Muscle layer of duodenum (tissue), 2 donors: ENCODE data around the gene CYP4F2.
"Not testable (repeated sequence)": the region's sequence is repeated elsewhere in the genome, so short reads cannot be mapped to it uniquely, and the experiment has no call there.

ENCODE experiments used
- H3K27ac ChIP-seq: one replicate; pipeline ENCODE4 v1.7.0; 2013; ENCODE audit warnings: mild to moderate bottlenecking, low read length
- H3K27me3 ChIP-seq: one replicate; pipeline ENCODE4 v1.7.0; 2013; ENCODE audit warnings: low read depth, mild to moderate bottlenecking, control low read depth, low read length
- H3K36me3 ChIP-seq, 2 donors: one replicate each; pipeline ENCODE4 v1.7.0; 2013; ENCODE audit warnings: low read length in 2 of 2, control low read depth in 1 of 2, mild to moderate bottlenecking in 1 of 2; ENCODE audit not compliant: insufficient read depth in 2 of 2, control insufficient read depth in 1 of 2
- H3K4me1 ChIP-seq, 2 donors: one replicate each; pipeline ENCODE4 v1.7.0; 2013; ENCODE audit warnings: low read length in 2 of 2, mild to moderate bottlenecking in 2 of 2, control low read depth in 1 of 2, moderate library complexity in 1 of 2; ENCODE audit not compliant: insufficient read depth in 2 of 2, control insufficient read depth in 1 of 2
- H3K4me3 ChIP-seq, 2 donors: one replicate each; pipeline ENCODE4 v1.7.0; 2013; ENCODE audit warnings: low read length in 2 of 2, low read depth in 1 of 2, mild to moderate bottlenecking in 1 of 2
- H3K9me3 ChIP-seq, 2 donors: one replicate each; pipeline ENCODE4 v1.7.0; 2013; ENCODE audit warnings: low read length in 2 of 2, control low read depth in 1 of 2, mild to moderate bottlenecking in 1 of 2; ENCODE audit not compliant: control insufficient read depth in 1 of 2
- donor health status: healthy.

Gene CYP4F2

GRCh38 chr19:15874821-15875474, 22.9 kb downstream of the CYP4F2 start:
- Histone ChIP-seq H3K9me3 (no peaks in the 10 kb centered on the region), H3K4me3 (no peak overlapping the region), H3K27me3 (no peaks in the 10 kb centered on the region), H3K36me3 (no peaks in the 10 kb centered on the region), H3K4me1 (no peaks in the 10 kb centered on the region), H3K27ac (no peak overlapping the region)

GRCh38 chr19:15873771-15874170, 24.1 kb downstream of the CYP4F2 start:
- not testable (repeated sequence) for H3K4me3 ChIP-seq, H3K4me1 ChIP-seq, H3K27me3 ChIP-seq, H3K36me3 ChIP-seq, H3K27ac ChIP-seq, H3K9me3 ChIP-seq

- Histone ChIP-seq H3K27ac (no peak overlapping the region), H3K27me3 (no peaks in the 10 kb centered on the region), H3K36me3 (no peaks in the 10 kb centered on the region), H3K9me3 (no peaks in the 10 kb centered on the region), H3K4me1 (no peaks in the 10 kb centered on the region), H3K4me3 (no peak overlapping the region)
Observed at GRCh38 chr19:15871570-15871969, 26.3 kb downstream of the CYP4F2 start.

- peaks cover 4% of the 10 kb centered on the region for H3K27me3 ChIP-seq
- no peak overlapping the region for H3K4me3 ChIP-seq
- no peak overlapping the region for H3K27ac ChIP-seq
- no peaks in the 10 kb centered on the region for H3K9me3 ChIP-seq
- no peaks in the 10 kb centered on the region for H3K36me3 ChIP-seq
- H3K4me1 ChIP-seq: no peaks in the 10 kb centered on the region
Observed at GRCh38 chr19:15869873-15870272, 28.0 kb downstream of the CYP4F2 start.

- H3K27me3 ChIP-seq: peaks cover 4% of the 10 kb centered on the region
- H3K27ac ChIP-seq: no peak overlapping the region
- H3K4me1 ChIP-seq: no peaks in the 10 kb centered on the region
- no peak overlapping the region for H3K4me3 ChIP-seq
- no peaks in the 10 kb centered on the region for H3K36me3 ChIP-seq
- no peaks in the 10 kb centered on the region for H3K9me3 ChIP-seq
Observed at GRCh38 chr19:15869109-15869555, 28.7 kb downstream of the CYP4F2 start.

- no peaks in the 10 kb centered on the region for H3K9me3 ChIP-seq
- H3K27ac ChIP-seq: no peak overlapping the region
- peaks cover 4% of the 10 kb centered on the region for H3K27me3 ChIP-seq
- H3K36me3 ChIP-seq: no peaks in the 10 kb centered on the region
- no peaks in the 10 kb centered on the region for H3K4me1 ChIP-seq
- H3K4me3 ChIP-seq: no peak overlapping the region
Observed at GRCh38 chr19:15866636-15867035, 31.2 kb downstream of the CYP4F2 start.

GRCh38 chr19:15864824-15865223, 33.0 kb downstream of the CYP4F2 start:
- H3K4me3 ChIP-seq: no peak overlapping the region
- H3K27me3 ChIP-seq: peaks cover 4% of the 10 kb centered on the region
- H3K9me3 ChIP-seq: no peaks in the 10 kb centered on the region
- no peaks in the 10 kb centered on the region for H3K36me3 ChIP-seq
- no peak overlapping the region for H3K27ac ChIP-seq
- no peaks in the 10 kb centered on the region for H3K4me1 ChIP-seq

GRCh38 chr19:15863272-15863671, 34.6 kb downstream of the CYP4F2 start:
- no peak overlapping the region for H3K4me3 ChIP-seq
- no peaks in the 10 kb centered on the region for H3K9me3 ChIP-seq
- H3K27me3 ChIP-seq: peaks cover 4% of the 10 kb centered on the region
- H3K36me3 ChIP-seq: no peaks in the 10 kb centered on the region
- H3K27ac ChIP-seq: no peak overlapping the region
- no peaks in the 10 kb centered on the region for H3K4me1 ChIP-seq

GRCh38 chr19:15862444-15862843, 35.4 kb downstream of the CYP4F2 start:
- Histone ChIP-seq H3K4me3 (no peak overlapping the region), H3K36me3 (no peaks in the 10 kb centered on the region), H3K4me1 (no peaks in the 10 kb centered on the region), H3K27ac (no peak overlapping the region), H3K9me3 (no peaks in the 10 kb centered on the region), H3K27me3 (peaks cover 4% of the 10 kb centered on the region)

- Histone ChIP-seq H3K36me3 (no peaks in the 10 kb centered on the region), H3K27ac (no peak overlapping the region), H3K4me3 (no peak overlapping the region), H3K9me3 (no peaks in the 10 kb centered on the region), H3K4me1 (no peaks in the 10 kb centered on the region), H3K27me3 (peaks cover 4% of the 10 kb centered on the region)
Observed at GRCh38 chr19:15860522-15860921, 37.4 kb downstream of the CYP4F2 start.

- Histone ChIP-seq H3K9me3 (no peaks in the 10 kb centered on the region), H3K27ac (no peak overlapping the region), H3K27me3 (no peaks in the 10 kb centered on the region), H3K4me1 (no peaks in the 10 kb centered on the region), H3K36me3 (no peaks in the 10 kb centered on the region), H3K4me3 (no peak overlapping the region)
Observed at GRCh38 chr19:15859187-15859586, 38.7 kb downstream of the CYP4F2 start.

GRCh38 chr19:15850385-15850784, 47.5 kb downstream of the CYP4F2 start:
- Histone ChIP-seq H3K4me1 (no peaks in the 10 kb centered on the region), H3K9me3 (peaks cover 0 to 6% of the 10 kb centered on the region in 2 donors), H3K27ac (no peak overlapping the region), H3K36me3 (no peaks in the 10 kb centered on the region), H3K4me3 (no peak overlapping the region), H3K27me3 (no peaks in the 10 kb centered on the region)
